NCI-H146 treated with DMSO at 0.1 percent for 48 hours (cell line): ENCODE measurements around the gene ABCB9.
A peak's percentile ranks its signal among the peaks of the same experiment; 100 is the strongest.

Experiments used
- DNase-seq: peaks from one replicate; lab custom pipeline; 2025; ENCODE audit not compliant: unreplicated experiment; lab: John Stamatoyannopoulos, UW

Gene ABCB9

GRCh38 chr12:122982963-122983788 lies 16.9 kb upstream of the ABCB9 start:
- no peak for DNase-seq

GRCh38 chr12:122982477-122982815 lies 16.2 kb upstream of the ABCB9 start:
- no peak for DNase-seq

- no peak for DNase-seq
Measured at GRCh38 chr12:122981587-122982476, 15.6 kb upstream of the ABCB9 start.

GRCh38 chr12:122981036-122981471 lies 14.8 kb upstream of the ABCB9 start:
- no peak for DNase-seq

- DNase-seq, result peak; percentile 25
Measured at GRCh38 chr12:122980183-122981035, 14.1 kb upstream of the ABCB9 start, which contains the start of gene ARL6IP4. ARL6IP4 (plus strand) TSS chr12:122980681; CDS start chr12:122981140, 459 bp downstream.

GRCh38 chr12:122979908-122980182 lies 13.6 kb upstream of the ABCB9 start:
- no peak for DNase-seq

- DNase-seq, result no peak
Measured at GRCh38 chr12:122979001-122979907, 13.0 kb upstream of the ABCB9 start.

- no peak for DNase-seq
Measured at GRCh38 chr12:122978507-122978955, 12.3 kb upstream of the ABCB9 start.

- no peak for DNase-seq
Measured at GRCh38 chr12:122977655-122978392, 11.6 kb upstream of the ABCB9 start.

GRCh38 chr12:122977153-122977552 lies 10.9 kb upstream of the ABCB9 start:
- no peak for DNase-seq

- DNase-seq, result no peak
Measured at GRCh38 chr12:122976648-122976975, 10.3 kb upstream of the ABCB9 start.

GRCh38 chr12:122975790-122976647 lies 9.8 kb upstream of the ABCB9 start:
- DNase-seq, result no peak

GRCh38 chr12:122974892-122975789 lies 8.9 kb upstream of the ABCB9 start, which contains the start of gene OGFOD2:
OGFOD2 (plus strand) TSS chr12:122975244; CDS start chr12:122975252, 8 bp downstream.
- DNase-seq, result peak; percentile 85

- DNase-seq, result peak; percentile 94
Measured at GRCh38 chr12:122974274-122974891, 8.1 kb upstream of the ABCB9 start.

GRCh38 chr12:122969676-122970075 lies 3.4 kb upstream of the ABCB9 start:
- DNase-seq, result no peak

GRCh38 chr12:122968104-122968503 lies 1.8 kb upstream of the ABCB9 start:
- no peak for DNase-seq
